Esophagus squamous epithelium (tissue), 4 donors: ENCODE data around the gene ABR.

Experiments
- CTCF ChIP-seq, 6 experiments: fragments of 450-650 bp in 4 of 6; fragments of 200-600 bp in 2 of 6; sonication (generic) in 2 of 6; IDR thresholded peaks; one replicate each; pipeline ENCODE4 v1.5.1; 2016 to 2019; ENCODE audit warnings: antibody characterized with exemption in 6 of 6, mild to moderate bottlenecking in 4 of 6, moderate library complexity in 4 of 6
- POLR2A ChIP-seq, 4 donors: fragments of 450-650 bp; IDR thresholded peaks; one replicate each; pipeline ENCODE4 v1.6.1; 2017; ENCODE audit warnings: antibody characterized with exemption in 4 of 4, mild to moderate bottlenecking in 4 of 4, moderate library complexity in 3 of 4

- TF ChIP-seq CTCF (IDR thresholded peaks at IDR 0.05) = no peak
- TF ChIP-seq POLR2A (IDR thresholded peaks at IDR 0.05) = no peak
Measured at GRCh38 chr17:1089915-1090314, 89.9 kb downstream of the ABR start.
